GM18520 (cell line): ENCODE measurements around the gene MYH11.

Source experiments
- ATAC-seq: cut with Tn5 transposase; IDR thresholded peaks from one replicate; pipeline ENCODE4 v1.9.1; 2021; ENCODE audit not compliant: unreplicated experiment

The MYH11 gene

DNA sequence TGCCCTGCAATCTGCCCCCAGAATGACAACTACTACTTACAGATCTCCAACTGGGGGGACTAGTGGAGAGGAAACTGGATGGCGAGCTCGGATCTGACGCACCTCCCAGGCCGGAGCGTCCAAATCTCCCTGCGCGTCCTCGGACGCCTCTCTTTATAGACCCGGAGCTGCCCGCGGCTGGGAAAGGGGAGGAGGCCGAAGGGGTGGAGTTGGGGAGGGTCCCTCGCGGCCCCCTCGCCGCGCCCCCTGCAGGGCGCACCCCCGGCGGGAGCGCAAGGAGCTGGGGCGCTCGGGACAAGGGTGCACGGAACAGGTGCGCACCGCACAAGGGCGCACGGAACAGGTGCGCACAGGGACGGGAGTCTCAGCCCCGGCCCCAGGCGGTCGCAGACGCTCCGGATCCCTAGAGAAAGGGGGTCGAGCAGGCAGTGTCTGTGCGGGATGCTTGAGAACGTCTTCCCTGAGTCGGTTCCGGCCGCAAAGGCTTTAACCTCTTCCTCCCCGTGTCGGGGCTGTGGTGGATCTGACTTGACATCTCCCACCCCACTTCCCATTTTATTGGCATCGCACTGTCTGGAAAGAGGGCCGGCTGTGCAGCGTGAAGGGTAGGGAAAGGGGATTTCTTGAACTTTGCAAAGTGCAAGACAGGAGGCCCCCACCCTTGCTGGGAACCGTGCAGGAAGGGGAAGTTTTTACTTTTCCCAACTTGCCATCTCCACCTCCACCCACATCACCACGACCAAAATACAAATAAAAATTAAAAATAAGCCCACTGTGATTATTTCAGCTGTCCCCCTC, at the start of gene MYH11:
Gene MYH11 (minus strand): TSS at position 128 of the 798 bp plus-strand sequence. CDS start 18,776 bp downstream, outside the sequence.
- ATAC-seq, result no peak

DNA sequence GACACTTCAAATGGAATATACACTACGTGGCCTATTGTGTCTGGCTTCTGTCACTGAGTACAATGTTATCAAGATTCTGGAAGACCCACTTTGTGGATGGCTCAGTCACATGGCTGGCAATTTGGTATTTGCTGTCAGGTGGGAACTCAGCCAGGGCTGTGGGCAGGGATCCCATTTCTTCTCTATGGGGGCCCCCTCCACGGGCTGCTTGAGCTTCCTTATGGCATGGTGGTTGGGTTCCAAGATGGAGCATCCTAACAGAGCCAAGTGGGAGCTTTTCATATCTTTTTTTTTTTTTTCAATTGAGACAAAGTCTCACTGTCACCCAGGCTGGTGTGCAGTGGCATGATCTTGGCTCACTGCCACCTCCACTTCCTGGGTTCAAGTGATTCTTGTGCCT, 49.6 kb upstream of the MYH11 start:
- ATAC-seq, result no peak

DNA sequence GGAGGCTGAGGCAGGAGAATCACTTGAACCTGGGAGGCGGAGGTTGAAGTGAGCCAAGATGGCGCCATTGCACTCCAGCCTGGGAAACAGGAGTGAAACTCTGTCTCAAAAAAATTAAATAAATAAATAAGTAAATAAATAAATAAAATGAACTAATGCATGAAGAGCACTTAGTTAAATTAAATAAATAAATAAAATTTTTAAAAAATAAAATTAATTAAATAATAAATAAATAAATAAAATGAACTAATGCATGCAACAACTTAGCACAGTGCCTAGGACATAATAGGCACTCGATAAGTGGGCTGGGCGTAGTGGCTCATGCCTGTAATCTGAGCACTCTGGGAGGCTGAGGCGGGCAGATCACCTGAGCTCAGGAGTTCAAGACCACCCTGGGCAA, 47.1 kb upstream of the MYH11 start:
- no peak for ATAC-seq

DNA sequence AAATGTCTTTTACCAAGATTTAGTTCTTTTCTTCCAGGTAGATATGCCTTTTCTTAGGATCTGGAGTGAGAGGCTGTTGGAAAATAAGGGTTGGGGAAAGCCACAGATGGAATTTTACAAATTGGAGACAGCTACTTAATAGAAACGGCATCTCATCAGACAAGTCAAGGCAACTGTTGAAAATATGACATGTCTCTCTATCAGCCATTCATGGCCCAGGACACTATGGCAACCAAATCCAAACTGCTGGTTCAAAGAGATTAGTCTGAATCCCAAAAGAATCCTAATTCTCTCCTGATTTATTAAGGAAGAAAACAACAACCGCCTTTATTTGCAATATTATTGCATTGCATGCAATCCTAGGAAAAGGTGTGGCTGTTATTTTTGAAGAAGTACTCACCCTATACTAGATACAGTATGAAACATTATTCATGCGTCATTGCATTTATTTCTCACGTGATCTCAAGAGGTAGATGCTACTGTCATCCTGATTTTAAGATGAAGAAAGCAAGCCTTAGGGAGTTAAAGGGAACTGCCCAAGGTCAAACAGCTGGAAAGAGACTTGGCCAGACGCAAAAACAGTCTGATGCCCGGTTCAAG, 44.2 kb upstream of the MYH11 start:
- ATAC-seq, result no peak

DNA sequence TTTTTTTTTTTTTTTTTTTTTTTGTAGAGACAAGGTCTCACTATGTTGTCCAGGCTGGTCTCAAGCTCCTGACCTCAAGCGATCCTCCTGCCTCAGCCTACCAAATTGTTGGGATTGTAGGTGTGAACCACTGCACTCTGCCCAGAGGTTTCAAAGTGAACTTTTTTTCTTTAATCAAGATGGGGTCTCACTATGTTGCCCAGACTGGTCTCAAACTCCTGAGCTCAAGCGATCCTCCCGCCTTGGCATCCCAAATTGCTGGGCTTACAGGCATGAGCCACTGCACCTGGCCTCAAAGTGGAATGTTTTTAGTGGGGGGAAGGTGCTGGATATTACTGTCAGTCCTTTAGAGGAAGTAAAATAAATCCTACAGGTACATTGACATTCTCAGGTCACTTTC, 43.5 kb upstream of the MYH11 start:
- ATAC-seq, result no peak

DNA sequence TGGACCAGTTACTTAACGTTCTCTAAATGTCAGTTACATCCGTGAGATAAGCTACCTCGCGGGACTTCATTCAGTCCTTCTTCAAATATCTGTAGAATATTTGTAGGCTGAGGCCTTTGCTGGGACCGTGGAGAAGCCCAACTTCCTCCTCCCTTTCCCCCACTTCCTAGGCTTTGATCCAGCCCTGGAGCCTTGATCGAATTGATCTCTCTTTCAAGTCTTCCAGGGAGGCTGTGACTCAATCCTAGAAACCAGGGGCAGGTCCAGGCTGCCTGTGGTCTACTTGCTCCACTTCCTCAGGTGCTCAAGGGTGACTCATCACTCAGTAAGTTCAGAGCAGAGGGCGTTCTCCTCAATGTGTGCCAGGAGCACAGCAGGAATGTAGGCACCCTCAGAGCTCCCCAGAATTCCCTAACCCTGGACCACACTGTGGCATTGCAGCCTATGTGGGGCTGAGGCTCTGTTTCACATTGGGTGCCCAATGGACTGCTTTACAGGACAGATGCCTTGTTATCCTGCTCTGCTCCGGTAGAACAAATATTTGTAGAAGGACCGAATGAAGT, 42.8 kb upstream of the MYH11 start:
- ATAC-seq, result peak; percentile 56

DNA sequence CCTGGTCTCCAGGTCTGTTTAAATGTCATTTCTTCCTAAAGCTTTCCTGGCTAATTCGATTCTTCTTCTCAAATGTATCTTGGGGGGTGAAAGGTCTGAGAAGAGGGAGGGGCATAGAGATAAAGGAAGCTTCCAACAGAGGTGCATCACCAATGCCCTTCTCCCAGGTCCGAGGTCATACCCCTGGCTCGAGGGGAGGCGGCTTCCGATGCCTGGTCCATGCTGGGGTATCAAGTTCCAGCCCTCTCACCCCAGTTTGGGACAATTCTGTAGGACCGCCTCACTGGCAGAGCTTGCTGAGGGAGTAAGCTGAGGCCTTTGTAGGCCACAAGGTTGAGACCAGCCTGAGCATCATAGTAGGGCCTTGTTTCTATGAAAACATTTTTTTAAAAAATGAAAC, 41.8 kb upstream of the MYH11 start:
- no peak for ATAC-seq

DNA sequence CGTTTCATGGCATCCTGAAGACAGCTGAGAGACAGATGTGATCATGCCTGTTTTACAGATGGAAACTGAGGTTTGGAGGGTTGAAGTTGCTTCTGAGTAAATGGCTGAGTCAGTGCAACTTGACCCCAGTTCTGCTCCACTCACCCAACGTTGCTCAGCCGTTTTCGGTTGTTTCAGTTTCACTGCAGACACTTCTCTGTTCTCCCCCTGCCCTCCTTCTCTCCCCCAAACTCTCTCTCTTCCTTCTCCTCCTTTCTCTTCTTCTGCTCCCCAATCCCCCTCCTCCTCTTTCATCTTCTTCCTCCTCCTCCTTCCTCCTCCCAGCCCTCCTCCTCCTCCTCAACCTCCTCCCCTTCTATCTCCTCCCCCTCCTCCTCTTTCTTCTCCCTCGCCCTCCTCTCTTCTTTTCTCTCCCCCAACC, 41.0 kb upstream of the MYH11 start:
- no peak for ATAC-seq

DNA sequence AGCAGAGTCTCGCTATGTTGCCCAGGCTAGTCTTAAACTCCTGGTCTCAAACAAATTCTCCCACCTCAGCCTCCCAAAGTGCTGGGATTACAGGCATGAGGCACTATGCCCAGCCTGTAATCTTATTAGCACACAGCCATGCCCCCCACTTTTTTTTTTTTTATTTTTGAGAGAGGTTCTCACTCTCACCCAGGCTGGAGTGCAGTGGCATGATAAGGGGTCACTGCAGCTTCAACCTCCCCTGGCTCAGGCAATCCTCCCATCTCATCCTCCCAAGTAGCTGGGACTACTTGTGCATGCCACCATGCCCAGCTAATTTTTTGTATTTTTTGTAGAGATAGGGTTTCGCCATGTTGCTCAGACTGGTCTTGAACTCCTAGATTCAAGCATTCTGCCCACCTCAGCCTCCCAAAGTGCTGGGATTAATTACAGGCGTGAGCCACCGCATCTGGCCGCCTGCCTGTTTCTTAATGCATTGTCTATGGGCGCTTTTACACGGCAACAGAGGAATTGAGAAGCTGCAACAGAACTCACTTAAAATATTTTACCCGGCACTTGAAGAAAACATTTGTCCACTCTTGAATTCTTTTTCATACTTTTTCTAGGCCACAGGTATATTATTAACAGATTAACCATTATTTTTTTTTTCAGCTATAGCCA, 40.4 kb upstream of the MYH11 start:
- no peak for ATAC-seq

DNA sequence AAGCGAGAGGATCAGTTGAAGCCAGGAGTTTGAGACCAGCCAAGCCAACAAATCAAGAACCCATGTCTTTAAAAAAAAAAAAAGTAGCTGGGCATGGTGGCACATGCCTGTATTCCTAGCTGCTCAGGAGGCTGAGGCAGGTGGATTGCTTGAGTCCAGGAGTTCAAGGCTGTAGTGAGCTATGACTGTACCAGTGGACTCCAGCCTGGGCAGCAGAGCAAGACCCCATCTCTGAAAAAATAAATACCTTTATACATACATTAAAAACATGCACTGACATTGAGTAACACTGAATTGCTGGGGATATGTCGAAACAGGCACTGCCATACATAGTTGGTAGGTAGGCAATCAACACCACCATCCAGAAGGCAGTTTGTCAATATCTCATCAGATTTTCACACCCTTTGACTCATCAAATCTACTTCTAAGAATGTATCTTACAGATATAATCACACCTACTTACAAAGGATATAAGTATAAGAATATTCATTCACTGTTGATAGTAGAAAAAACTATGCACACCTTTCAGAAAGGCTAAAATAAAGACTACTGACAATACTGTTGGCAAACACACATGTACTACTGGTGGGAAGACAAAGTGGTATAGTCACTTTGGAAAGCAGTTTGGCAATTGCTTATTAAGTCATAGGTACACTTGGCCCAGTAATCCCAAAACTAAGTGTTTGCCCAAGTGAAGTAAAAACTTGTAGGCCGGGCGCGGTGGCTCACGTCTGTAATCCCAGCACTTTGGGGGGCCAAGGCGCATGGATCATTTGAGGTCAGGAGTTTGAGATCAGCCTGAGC, 37.9 kb upstream of the MYH11 start:
- ATAC-seq, result no peak

DNA sequence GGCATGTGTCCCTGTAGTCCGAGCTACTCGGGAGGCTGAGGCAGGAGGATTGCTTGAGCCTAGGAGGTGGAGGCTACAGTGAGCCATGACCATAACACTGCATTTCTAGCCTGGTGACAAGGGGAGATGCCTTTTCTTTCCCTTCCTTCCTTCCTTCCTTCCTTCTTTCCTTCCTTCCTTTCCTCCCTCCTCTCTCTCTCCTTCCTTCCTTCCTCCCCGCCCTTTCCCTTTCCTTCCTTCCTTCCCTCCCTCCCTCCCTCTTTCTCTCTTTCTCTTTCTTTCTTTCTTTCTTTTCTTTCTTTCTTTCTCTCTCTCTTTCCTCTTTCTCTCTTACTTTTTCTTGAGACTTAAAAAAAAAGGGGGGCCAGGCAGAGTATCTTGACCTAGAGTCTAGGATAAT, 34.7 kb upstream of the MYH11 start:
- ATAC-seq, result no peak

DNA sequence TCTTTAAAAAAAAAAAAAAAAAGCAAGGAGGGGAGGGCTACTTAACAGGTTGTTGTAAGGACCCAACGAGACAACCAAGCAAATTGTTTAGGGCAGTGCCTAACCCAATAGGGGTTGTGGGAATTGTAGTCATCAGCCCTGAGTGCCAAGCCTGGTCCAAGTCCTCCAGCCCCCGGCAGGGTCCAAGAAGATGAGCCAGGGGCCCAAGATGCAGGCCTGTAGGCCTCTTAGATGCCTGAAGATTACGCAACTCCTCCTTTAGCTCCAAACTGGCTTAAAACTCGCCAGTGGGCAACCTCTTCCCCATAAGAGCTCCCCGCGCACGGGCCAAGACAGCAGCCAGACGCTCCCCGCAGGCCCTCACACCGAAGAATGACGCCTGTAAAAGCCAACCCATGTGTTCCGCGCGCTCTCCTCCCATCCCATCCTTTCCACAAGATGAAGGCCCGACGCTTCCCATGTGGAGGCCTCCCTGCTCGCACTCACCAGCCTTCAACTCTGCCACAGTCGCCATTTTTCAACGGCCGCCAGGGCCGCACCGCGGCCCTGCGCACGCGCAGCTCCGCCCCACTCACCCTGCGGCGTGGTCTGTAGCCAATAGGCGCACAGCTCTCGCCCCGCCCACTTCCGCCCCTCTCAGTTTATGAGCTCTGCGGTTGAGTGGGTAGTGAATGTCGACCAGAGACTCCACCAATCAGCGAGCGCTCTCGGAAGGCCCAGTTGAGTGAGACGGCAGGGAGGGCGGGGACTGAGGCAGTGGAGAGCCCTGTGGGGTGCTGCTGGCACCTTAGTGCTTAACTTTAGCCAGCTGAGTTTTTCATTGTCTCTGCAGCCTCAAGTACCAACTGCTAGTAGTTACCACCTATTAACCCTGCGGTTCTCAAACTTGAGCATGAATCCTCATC, 31.5 kb upstream of the MYH11 start, which contains the start of gene CEP20:
Gene CEP20 (minus strand): TSS at position 532 of the 905 bp plus-strand sequence. CDS start 18 bp downstream, at position 514.
- peak; percentile 95 for ATAC-seq

DNA sequence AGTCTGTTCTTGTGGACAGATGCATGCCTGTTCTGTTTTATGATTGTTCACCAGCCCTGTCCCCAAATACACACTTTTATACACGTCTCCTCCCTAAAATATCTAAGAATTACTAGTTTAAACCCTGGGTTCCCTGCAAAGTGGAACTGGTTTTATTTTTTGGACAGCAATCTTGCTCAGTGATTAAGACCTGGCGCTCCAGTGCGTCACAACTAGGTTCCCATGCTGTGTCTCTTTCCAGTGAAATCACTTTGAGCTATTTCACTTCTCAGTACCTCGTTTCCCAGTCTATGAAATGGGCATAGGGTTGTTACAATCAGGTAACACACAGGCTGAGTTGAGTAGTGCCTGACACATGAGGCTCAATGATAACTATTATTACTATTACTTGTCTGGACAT, 30.5 kb upstream of the MYH11 start:
- no peak for ATAC-seq

DNA sequence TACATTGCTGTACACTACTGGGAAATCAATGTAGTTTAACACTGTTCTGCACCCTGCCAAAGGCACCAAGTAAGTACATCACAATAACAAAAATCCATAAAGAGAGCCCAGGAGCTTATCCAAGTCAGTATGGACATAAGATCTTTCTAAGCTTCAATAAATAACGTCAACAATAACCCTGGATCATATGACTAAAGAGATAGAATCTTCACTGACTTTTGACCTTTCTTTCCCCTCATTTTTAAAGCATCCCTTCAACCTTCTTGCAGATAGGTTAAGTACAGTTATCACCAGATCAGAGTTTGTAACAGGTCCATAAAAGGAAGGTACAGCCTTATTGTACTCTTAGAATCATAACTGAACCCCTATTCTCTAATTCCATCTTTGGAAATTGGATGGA, 29.2 kb upstream of the MYH11 start:
- ATAC-seq, result no peak

DNA sequence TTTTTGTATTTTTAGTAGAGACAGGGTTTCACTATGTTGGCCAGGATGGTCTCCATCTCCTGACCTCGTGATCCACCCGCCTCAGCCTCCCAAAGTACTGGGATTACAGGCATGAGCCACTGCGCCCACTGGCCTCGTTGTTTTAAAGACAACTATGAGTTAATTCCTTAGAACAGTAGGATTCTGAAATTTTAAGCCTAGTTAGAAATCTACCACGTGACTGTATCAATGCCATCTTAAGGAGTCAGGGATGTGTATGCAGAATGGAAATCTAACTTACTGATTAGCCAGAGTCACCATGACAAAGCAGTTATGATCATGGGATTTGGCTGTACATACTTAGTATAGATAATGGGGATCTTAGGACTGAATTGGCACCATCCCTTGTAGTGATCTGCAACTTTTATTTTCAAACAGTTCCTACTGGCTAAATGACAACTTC, 28.8 kb upstream of the MYH11 start:
- ATAC-seq, result no peak

DNA sequence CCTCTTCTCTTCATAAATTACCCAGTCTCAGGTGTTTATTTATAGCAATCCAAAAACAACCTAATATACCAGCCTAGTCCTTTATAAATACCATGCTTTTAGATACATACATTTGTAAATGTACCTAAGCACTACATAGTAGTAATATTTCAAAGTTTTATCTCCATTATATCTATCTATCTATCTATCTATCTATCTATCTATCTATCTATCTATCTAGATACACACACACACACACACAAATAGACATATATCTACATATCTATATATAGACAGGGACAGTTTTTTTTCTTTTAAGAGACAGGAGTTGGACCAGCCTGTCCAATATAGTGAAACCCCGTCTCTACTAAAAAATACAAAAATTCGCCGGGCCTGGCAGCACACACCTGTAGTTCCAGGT, 25.7 kb upstream of the MYH11 start:
- ATAC-seq, result no peak

DNA sequence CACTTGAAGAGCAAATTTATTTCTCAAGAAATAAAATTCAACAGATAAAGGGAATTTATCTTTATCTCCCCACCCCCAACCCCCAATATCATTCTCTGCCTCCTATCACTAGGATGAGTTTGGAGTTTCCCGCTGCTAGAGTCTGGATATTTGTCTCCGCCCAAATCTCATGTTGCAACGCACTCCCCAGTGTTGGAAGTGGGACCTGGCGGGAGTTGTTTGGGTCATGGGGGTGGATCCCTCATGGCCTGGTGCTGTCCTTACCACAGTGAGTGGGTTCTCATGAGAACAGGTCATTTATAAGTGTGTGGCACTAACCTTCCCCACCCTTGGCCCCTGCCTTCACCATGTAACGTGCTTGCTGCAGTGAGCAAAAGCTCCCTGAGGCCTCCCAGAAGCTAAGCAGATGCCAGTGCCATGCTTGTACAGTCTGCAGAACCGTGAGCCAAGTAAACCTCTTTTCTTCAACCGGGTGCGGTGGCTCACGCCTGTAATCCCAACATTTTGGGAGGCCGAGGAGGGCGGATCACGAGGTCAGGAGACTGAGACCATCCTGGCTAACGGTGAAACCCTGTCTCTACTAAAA, 25.1 kb upstream of the MYH11 start:
- no peak for ATAC-seq

DNA sequence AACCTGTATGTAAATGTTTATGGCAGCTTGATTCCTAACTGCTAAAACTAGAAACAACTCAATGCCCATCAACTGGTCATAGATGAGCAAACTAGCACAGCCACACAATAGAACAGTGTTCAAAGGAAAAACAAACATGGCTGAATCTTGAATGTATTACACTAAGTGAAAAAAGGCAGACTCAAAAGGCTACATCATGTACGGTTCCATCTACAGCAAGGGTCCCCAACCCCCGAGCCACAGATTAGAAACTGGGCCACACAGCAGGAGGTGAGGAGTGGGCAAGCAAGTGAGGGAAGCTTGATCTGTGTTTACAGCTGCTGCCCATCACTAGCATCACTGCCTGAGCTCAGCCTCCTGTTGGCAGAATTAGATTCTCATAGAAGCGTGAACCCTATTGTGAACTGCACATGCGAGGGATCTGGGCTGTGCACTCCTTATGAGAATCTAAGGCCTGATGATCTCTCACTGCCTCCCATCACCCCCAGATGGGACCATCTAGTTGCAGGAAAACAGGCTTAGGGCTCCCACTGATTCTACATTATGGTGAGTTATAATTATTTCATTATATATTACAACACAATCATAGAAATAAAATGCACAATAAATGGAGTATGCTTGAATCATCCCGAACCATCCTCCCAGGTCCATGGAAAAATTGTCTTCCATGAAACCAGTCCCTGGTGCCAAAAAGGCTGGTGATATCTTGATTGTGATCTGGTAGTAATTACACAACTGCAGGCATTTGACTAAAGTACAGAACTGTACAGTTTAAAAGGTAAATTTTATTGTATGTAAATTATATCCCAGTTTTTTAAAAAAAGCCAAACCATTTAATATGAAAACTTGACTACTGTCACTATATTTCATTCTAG, 23.8 kb upstream of the MYH11 start:
- no peak for ATAC-seq
